Diencephalon (tissue), 1 donor: Measurements from ENCODE around the gene MANBA. TPM values are rescaled to one million over a fixed set of nuclear protein-coding genes. Genes with fewer than 3 reads are reported as not detected.

Source experiments
- small RNA-seq: library from RNA; depleted of rRNA; stranded (forward); fragments of <200 nt; gene quantifications from one replicate; pipeline ENCODE3, GENCODE V24; 2014
- total RNA-seq: library from RNA; depleted of rRNA; stranded (reverse); fragments of >200 nt; gene quantifications from one replicate; pipeline ENCODE4 v1.2.3, GENCODE V29; 2014

MANBA gene
- 46.8 TPM for total RNA-seq

GRCh38 chr4:102760645-102761295 is at the start of gene MANBA:
Gene MANBA (minus strand): TSS chr4:102760968. CDS start chr4:102760894, 74 bp downstream.

Small RNA genes within 50 kb of the gene (small RNA-seq; reads per million reads assigned to genes)
- not detected for gene AC018797.1

Other genes with a start within 250 kb of the MANBA start
- 334 TPM for gene UBE2D3, start 66.6 kb upstream of the MANBA start, total RNA-seq
- gene CISD2, start 108.0 kb upstream of the MANBA start, total RNA-seq = 56.3 TPM